ENCODE results near the gene TENT4A.

DNA sequence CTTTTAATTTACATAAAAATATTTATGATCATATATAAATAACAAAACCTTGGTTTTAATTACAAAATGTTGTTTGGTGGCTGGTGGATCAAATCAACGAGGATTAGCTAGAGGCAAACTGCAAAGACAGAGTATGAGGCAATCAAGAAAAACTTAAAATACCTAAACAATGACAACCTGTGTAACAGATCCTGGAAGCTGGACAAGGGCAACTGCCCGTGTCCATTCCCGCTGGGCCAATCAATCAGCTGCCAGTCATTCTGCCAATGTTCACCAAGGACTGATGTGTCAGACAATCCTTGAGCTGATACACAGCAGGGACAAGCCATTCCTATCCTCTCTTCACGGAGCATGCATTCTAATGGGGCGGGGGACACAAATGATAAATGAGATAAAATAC, 3.2 kb upstream of the TENT4A start:
- no peak for TF ChIP-seq EZH2 (IDR thresholded peaks at IDR 0.05; ENCODE audit: low read length, unreplicated experiment)
- no peak for TF ChIP-seq CTCF (conservative IDR thresholded peaks at IDR 0.05; ENCODE audit: low read depth, low read length)

All from PC-3 (cell line).